Measurements from ENCODE around the gene SPC25. TPM values are rescaled to one million over a fixed set of nuclear protein-coding genes. Genes with fewer than 3 reads are reported as not detected.
"Not testable (repeated sequence)": the region's sequence is repeated elsewhere in the genome, so short reads cannot be mapped to it uniquely, and the experiment has no call there.

Gene SPC25
- 0.27 TPM for total RNA-seq

GRCh38 chr2:168890006-168890782 lies at the start of gene SPC25:
Gene SPC25 (minus strand): TSS chr2:168890430. CDS start chr2:168889519, 911 bp downstream.
- DNase-seq (ENCODE audit: low read depth in 2 of 3, low spot score in 2 of 3) = peak; percentile 50 to 96 (median 88)

- no peak for DNase-seq (ENCODE audit: low read depth in 2 of 3, low spot score in 2 of 3)
These were observed 49.7 kb upstream of the SPC25 start for GRCh38 chr2:168939918-168940317.

- no peak for DNase-seq (ENCODE audit: low read depth in 2 of 3, low spot score in 2 of 3)
These were observed 48.8 kb upstream of the SPC25 start for GRCh38 chr2:168939061-168939460.

- DNase-seq (ENCODE audit: low read depth in 2 of 3, low spot score in 2 of 3) = peak in 2 of 3 donors; percentile 50 to 61
These were observed 45.8 kb upstream of the SPC25 start for GRCh38 chr2:168935810-168936581.

GRCh38 chr2:168934826-168935225 lies 44.6 kb upstream of the SPC25 start:
- DNase-seq (ENCODE audit: low read depth in 2 of 3, low spot score in 2 of 3) = no peak

GRCh38 chr2:168932174-168932573 lies 41.9 kb upstream of the SPC25 start:
- DNase-seq (ENCODE audit: low read depth in 2 of 3, low spot score in 2 of 3) = not testable (repeated sequence)

GRCh38 chr2:168930242-168930641 lies 40.0 kb upstream of the SPC25 start:
- DNase-seq (ENCODE audit: low read depth in 2 of 3, low spot score in 2 of 3) = no peak

- no peak for DNase-seq (ENCODE audit: low read depth in 2 of 3, low spot score in 2 of 3)
These were observed 38.8 kb upstream of the SPC25 start for GRCh38 chr2:168929031-168929430.

- DNase-seq (ENCODE audit: low read depth in 2 of 3, low spot score in 2 of 3) = no peak
These were observed 38.0 kb upstream of the SPC25 start for GRCh38 chr2:168928113-168928831.

GRCh38 chr2:168926621-168927386 lies 36.6 kb upstream of the SPC25 start:
- no peak for DNase-seq (ENCODE audit: low read depth in 2 of 3, low spot score in 2 of 3)

- peak; percentile 16 to 75 (median 29) for DNase-seq (ENCODE audit: low read depth in 2 of 3, low spot score in 2 of 3)
These were observed 30.4 kb upstream of the SPC25 start for GRCh38 chr2:168920504-168921157.

- DNase-seq (ENCODE audit: low read depth in 2 of 3, low spot score in 2 of 3) = no peak
These were observed 26.1 kb upstream of the SPC25 start for GRCh38 chr2:168916331-168916675.

GRCh38 chr2:168915441-168916330 lies 25.5 kb upstream of the SPC25 start:
- DNase-seq (ENCODE audit: low read depth in 2 of 3, low spot score in 2 of 3) = no peak

- DNase-seq (ENCODE audit: low read depth in 2 of 3, low spot score in 2 of 3) = no peak
These were observed 23.3 kb upstream of the SPC25 start for GRCh38 chr2:168913495-168913894.

- peak in 1 of 3 donors; percentile 31 for DNase-seq (ENCODE audit: low read depth in 2 of 3, low spot score in 2 of 3)
These were observed 22.7 kb upstream of the SPC25 start for GRCh38 chr2:168912901-168913369.

- peak in 1 of 3 donors; percentile 52 for DNase-seq (ENCODE audit: low read depth in 2 of 3, low spot score in 2 of 3)
These were observed 22.2 kb upstream of the SPC25 start for GRCh38 chr2:168912466-168912865.

- no peak for DNase-seq (ENCODE audit: low read depth in 2 of 3, low spot score in 2 of 3)
These were observed 20.1 kb upstream of the SPC25 start for GRCh38 chr2:168910330-168910729.

- DNase-seq (ENCODE audit: low read depth in 2 of 3, low spot score in 2 of 3) = peak in 1 of 3 donors; percentile 43
These were observed 17.9 kb upstream of the SPC25 start for GRCh38 chr2:168907940-168908662.
